ENCODE results near the gene NUDT3.

The NUDT3 gene

DNA sequence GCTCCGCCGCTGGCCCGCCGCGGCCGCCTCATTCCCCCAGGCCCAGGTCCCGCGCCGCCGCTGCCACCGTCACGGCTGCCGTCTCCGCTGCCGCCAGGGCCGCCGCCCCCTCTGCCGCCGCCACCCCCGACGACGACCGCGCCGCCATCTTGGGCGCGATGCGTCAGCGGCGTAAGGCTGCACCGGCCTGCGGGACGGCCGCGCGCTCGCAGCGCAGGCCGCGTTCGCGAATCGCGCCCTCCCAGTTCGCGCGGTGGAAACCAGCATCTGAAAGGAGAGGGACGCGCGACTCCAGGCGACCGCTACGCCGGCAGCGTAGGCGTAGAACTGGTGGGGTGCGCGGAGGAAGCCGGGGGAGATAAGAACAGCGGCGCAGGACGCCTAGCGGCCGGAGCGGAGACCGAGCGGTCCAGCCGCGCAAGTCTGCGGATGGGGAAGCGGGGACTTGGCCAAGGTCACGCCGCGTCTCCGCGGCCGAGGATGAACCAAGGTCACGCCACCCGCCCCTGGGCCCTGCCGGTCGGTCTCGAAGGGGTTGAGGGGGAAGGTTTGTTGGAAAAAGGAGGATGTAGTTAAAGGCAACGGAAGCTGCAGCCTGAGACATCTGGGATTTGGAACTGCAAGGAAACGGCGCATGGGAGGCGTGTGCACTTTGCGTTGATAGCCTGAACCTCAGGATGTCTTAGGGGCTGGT is at the start of gene NUDT3:
TSS of gene NUDT3 (minus strand) at position 173 of the 694 bp plus-strand sequence. CDS start 307 bp downstream, outside the sequence.
- TF ChIP-seq, protein P1, sequence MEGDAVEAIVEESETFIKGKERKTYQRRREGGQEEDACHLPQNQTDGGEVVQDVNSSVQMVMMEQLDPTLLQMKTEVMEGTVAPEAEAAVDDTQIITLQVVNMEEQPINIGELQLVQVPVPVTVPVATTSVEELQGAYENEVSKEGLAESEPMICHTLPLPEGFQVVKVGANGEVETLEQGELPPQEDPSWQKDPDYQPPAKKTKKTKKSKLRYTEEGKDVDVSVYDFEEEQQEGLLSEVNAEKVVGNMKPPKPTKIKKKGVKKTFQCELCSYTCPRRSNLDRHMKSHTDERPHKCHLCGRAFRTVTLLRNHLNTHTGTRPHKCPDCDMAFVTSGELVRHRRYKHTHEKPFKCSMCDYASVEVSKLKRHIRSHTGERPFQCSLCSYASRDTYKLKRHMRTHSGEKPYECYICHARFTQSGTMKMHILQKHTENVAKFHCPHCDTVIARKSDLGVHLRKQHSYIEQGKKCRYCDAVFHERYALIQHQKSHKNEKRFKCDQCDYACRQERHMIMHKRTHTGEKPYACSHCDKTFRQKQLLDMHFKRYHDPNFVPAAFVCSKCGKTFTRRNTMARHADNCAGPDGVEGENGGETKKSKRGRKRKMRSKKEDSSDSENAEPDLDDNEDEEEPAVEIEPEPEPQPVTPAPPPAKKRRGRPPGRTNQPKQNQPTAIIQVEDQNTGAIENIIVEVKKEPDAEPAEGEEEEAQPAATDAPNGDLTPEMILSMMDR (conservative IDR thresholded peaks at IDR 0.05; ENCODE audit: low read length) = peak; percentile 76
- peak; percentile 91 for DNase-seq (ENCODE audit: low read depth)
- peak within 1 kb of the TSS; percentile 83 for H3K4me3 ChIP-seq (ENCODE audit: low read length)

- no peak overlapping the region for H3K4me3 ChIP-seq (ENCODE audit: low read length)
- DNase-seq (ENCODE audit: low read depth) = no peak
- TF ChIP-seq, protein P1 (conservative IDR thresholded peaks at IDR 0.05; ENCODE audit: low read length) = no peak
Observed at GRCh38 chr6:34441526-34441925, 49.1 kb upstream of the NUDT3 start.

DNA sequence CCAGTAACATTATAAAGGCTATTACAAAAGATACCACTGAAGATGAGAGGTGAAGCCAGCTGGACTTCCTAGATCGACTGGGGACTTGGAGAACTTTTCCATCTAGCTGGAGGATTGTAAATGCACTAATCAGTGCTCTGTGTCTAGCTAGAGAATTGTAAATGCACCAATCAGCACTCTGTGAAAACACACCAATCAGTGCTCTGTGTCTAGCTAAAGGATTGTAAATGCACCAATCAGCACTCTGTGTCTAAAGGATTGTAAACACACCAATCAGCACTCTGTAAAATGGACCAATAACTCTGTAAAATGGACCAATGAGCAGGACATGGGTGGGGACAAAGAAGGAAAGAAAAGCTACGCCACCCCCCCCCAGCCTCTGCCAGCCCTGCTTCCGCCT is 47.0 kb upstream of the NUDT3 start:
- no peak overlapping the region for H3K4me3 ChIP-seq (ENCODE audit: low read length)
- DNase-seq (ENCODE audit: low read depth) = no peak
- TF ChIP-seq, protein P1 (conservative IDR thresholded peaks at IDR 0.05; ENCODE audit: low read length) = no peak

DNA sequence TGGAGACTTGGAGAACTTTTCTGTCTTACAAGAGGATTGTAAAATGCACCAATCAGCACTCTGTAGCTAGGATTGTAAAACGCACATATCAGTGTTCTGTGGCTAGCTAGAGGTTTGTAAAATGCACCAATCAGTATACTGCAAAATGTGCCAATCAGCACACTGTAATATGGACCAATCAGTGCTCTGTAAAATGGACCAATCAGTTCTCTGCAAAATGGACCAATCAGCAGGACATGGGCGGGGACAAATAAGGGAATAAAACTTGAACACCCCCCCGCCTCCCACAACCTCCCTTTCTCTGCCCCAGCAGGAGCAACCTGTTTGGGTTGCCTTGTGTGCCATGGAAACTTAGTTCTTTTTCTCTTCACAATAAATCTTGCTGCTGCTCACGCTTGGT is 46.2 kb upstream of the NUDT3 start:
- DNase-seq (ENCODE audit: low read depth) = no peak
- TF ChIP-seq, protein P1 (conservative IDR thresholded peaks at IDR 0.05; ENCODE audit: low read length) = no peak
- H3K4me3 ChIP-seq (ENCODE audit: low read length) = no peak overlapping the region

GRCh38 chr6:34437644-34437970 is 45.1 kb upstream of the NUDT3 start:
- H3K4me3 ChIP-seq (ENCODE audit: low read length) = no peak overlapping the region
- DNase-seq (ENCODE audit: low read depth) = no peak
- TF ChIP-seq, protein P1 (conservative IDR thresholded peaks at IDR 0.05; ENCODE audit: low read length) = no peak

- H3K4me3 ChIP-seq (ENCODE audit: low read length) = no peak overlapping the region
- no peak for DNase-seq (ENCODE audit: low read depth)
- TF ChIP-seq, protein P1 (conservative IDR thresholded peaks at IDR 0.05; ENCODE audit: low read length) = no peak
Observed at GRCh38 chr6:34436803-34437643, 44.6 kb upstream of the NUDT3 start.

DNA sequence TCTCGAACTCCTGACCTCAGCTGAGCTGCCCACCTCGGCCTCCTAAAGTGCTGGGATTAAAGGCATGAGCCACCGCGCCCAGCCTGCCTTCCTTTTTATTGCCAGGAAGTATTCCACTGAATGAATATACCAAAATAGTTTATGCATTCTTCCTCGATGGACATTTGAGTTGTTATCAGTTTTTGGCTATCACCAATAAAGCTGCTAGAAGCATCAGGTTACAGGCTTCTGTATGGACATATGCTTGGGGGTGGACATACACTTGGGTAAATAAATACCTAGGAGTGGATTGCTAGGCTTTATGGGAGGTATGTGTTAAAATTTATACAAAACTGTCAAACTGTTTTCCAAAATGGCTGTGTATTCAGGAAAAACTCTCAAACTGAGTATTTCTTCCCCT is 43.4 kb upstream of the NUDT3 start:
- DNase-seq (ENCODE audit: low read depth) = no peak
- TF ChIP-seq, protein P1 (conservative IDR thresholded peaks at IDR 0.05; ENCODE audit: low read length) = no peak
- no peak overlapping the region for H3K4me3 ChIP-seq (ENCODE audit: low read length)
